Activated CD4-positive, alpha-beta T cell treated with anti-CD3 and anti-CD28 coated beads, Interleukin-10, Interleukin-2, amounts not matched to agents 100 ng/mL and 50 ng/mL, durations not matched to agents 16 hours and 8 hours (primary cell): Measurements from ENCODE around the gene TMEM132D.

Experiments used
- DNase-seq: peaks from one replicate; pipeline ENCODE4 v3.0.0-alpha.2; 2020

The TMEM132D gene

GRCh38 chr12:129152351-129153104 is 751.3 kb downstream of the TMEM132D start:
- DNase-seq = no peak

GRCh38 chr12:129150721-129151120 is 753.1 kb downstream of the TMEM132D start:
- DNase-seq = no peak

- no peak for DNase-seq
These were observed 758.4 kb downstream of the TMEM132D start for GRCh38 chr12:129145381-129145780.

GRCh38 chr12:129138776-129139175 is 765.0 kb downstream of the TMEM132D start:
- DNase-seq = no peak

GRCh38 chr12:129136694-129137325 is 767.0 kb downstream of the TMEM132D start:
- no peak for DNase-seq

- no peak for DNase-seq
These were observed 776.1 kb downstream of the TMEM132D start for GRCh38 chr12:129127771-129128170.

- no peak for DNase-seq
These were observed 776.6 kb downstream of the TMEM132D start for GRCh38 chr12:129127211-129127610.

GRCh38 chr12:129119537-129119936 is 784.3 kb downstream of the TMEM132D start:
- DNase-seq = no peak

GRCh38 chr12:129115558-129115957 is 788.3 kb downstream of the TMEM132D start:
- no peak for DNase-seq

- DNase-seq = no peak
These were observed 793.2 kb downstream of the TMEM132D start for GRCh38 chr12:129110575-129110974.

GRCh38 chr12:129109174-129110001 is 794.4 kb downstream of the TMEM132D start:
- no peak for DNase-seq

GRCh38 chr12:129106772-129107171 is 797.1 kb downstream of the TMEM132D start:
- DNase-seq = no peak

GRCh38 chr12:129103231-129103630 is 800.6 kb downstream of the TMEM132D start:
- DNase-seq = no peak

GRCh38 chr12:129102233-129102632 is 801.6 kb downstream of the TMEM132D start:
- no peak for DNase-seq

GRCh38 chr12:129101816-129102215 is 802.0 kb downstream of the TMEM132D start:
- DNase-seq = no peak

GRCh38 chr12:129101404-129101803 is 802.4 kb downstream of the TMEM132D start:
- DNase-seq = no peak

- no peak for DNase-seq
These were observed 806.4 kb downstream of the TMEM132D start for GRCh38 chr12:129097451-129097850.

GRCh38 chr12:129096968-129097367 is 806.9 kb downstream of the TMEM132D start:
- no peak for DNase-seq

- no peak for DNase-seq
These were observed 807.6 kb downstream of the TMEM132D start for GRCh38 chr12:129096184-129096583.

GRCh38 chr12:129089576-129089975 is 814.2 kb downstream of the TMEM132D start:
- DNase-seq = no peak

GRCh38 chr12:129084875-129085826 is 818.7 kb downstream of the TMEM132D start:
- DNase-seq = no peak

- DNase-seq = no peak
These were observed 820.5 kb downstream of the TMEM132D start for GRCh38 chr12:129083121-129083840.
